HUES64 (cell line): ENCODE data around the gene SNX9.
A peak's percentile ranks its signal among the peaks of the same experiment; 100 is the strongest.

Experiments
- H3K27ac ChIP-seq: 2 replicates; pipeline ENCODE4 v1.7.0; 2013; ENCODE audit warnings: low read depth, low read length, inconsistent platforms
- H3K27me3 ChIP-seq: 2 replicates; pipeline ENCODE4 v1.6.1; 2013; ENCODE audit warnings: mild to moderate bottlenecking, low read length; ENCODE audit not compliant: insufficient read depth
- H3K36me3 ChIP-seq: 2 replicates; pipeline ENCODE4 v1.6.1; 2013; ENCODE audit warnings: mild to moderate bottlenecking, low read length; ENCODE audit not compliant: insufficient read depth
- H3K4me1 ChIP-seq: 2 replicates; pipeline ENCODE4 v1.6.1; 2013; ENCODE audit warnings: mild to moderate bottlenecking, low read length, moderate library complexity; ENCODE audit not compliant: insufficient read depth
- H3K4me3 ChIP-seq: 2 replicates; pipeline ENCODE4 v1.5.1; 2013; ENCODE audit warnings: mild to moderate bottlenecking, low read length, moderate library complexity
- H3K9ac ChIP-seq: 2 replicates; pipeline ENCODE4 v1.6.1; 2013; ENCODE audit warnings: mild to moderate bottlenecking, low read depth, low read length
- H3K9me3 ChIP-seq: 2 replicates; pipeline ENCODE4 v1.6.1; 2013; ENCODE audit warnings: low read depth, low read length; ENCODE audit not compliant: insufficient read depth
- WGBS: fragments of 150-250, 120-280 bp; methylation state at CpG from one replicate; pipeline ENCODE4 v1.1.7; 2013; ENCODE audit warnings: missing lambda C conversion rate; 5-methylcytosine and 5-hydroxymethylcytosine counted together

Gene SNX9

GRCh38 chr6:157909282-157909664, 86.2 kb downstream of the SNX9 start:
- H3K4me1 ChIP-seq: peaks cover 30% of the 10 kb centered on the region
- H3K27me3 ChIP-seq: no peaks in the 10 kb centered on the region
- no peaks in the 10 kb centered on the region for H3K9me3 ChIP-seq
- H3K36me3 ChIP-seq: peaks cover 71% of the 10 kb centered on the region
- H3K4me3 ChIP-seq: no peak overlapping the region
- no peak overlapping the region for H3K27ac ChIP-seq
- H3K9ac ChIP-seq: no peak overlapping the region
- WGBS: 94% methylated on average over 3 of the region's 3 CpGs

- 88% methylated on average over 8 of the region's 9 CpGs for WGBS
- Histone ChIP-seq H3K27me3 (no peaks in the 10 kb centered on the region), H3K36me3 (peaks cover 76% of the 10 kb centered on the region), H3K4me3 (no peak overlapping the region), H3K9me3 (no peaks in the 10 kb centered on the region), H3K4me1 (peaks cover 14% of the 10 kb centered on the region), H3K27ac (no peak overlapping the region), H3K9ac (no peak overlapping the region)
These were observed 88.2 kb downstream of the SNX9 start for GRCh38 chr6:157911278-157911677.

- H3K4me3 ChIP-seq: no peak overlapping the region
- H3K36me3 ChIP-seq: peaks cover 76% of the 10 kb centered on the region
- H3K27me3 ChIP-seq: no peaks in the 10 kb centered on the region
- H3K27ac ChIP-seq: peak overlapping the region; percentile 55; the same call in 1 of the 2 replicates
- WGBS: 92% methylated on average over 5 of the region's 5 CpGs
- peaks cover 14% of the 10 kb centered on the region for H3K4me1 ChIP-seq
- H3K9ac ChIP-seq: no peak overlapping the region
- H3K9me3 ChIP-seq: no peaks in the 10 kb centered on the region
These were observed 88.7 kb downstream of the SNX9 start for GRCh38 chr6:157911786-157912185.

GRCh38 chr6:157912326-157912725, 89.3 kb downstream of the SNX9 start:
- no peaks in the 10 kb centered on the region for H3K27me3 ChIP-seq
- no peaks in the 10 kb centered on the region for H3K9me3 ChIP-seq
- H3K27ac ChIP-seq: peak overlapping the region; percentile 55; the same call in 1 of the 2 replicates
- H3K9ac ChIP-seq: no peak overlapping the region
- 80% methylated on average over 4 of the region's 6 CpGs for WGBS
- no peak overlapping the region for H3K4me3 ChIP-seq
- H3K36me3 ChIP-seq: peaks cover 79% of the 10 kb centered on the region
- peaks cover 14% of the 10 kb centered on the region for H3K4me1 ChIP-seq

- no peak overlapping the region for H3K9ac ChIP-seq
- WGBS: 95% methylated on average over 4 of the region's 4 CpGs
- no peak overlapping the region for H3K4me3 ChIP-seq
- H3K4me1 ChIP-seq: no peaks in the 10 kb centered on the region
- no peak overlapping the region for H3K27ac ChIP-seq
- peaks cover 88% of the 10 kb centered on the region for H3K36me3 ChIP-seq
- H3K27me3 ChIP-seq: no peaks in the 10 kb centered on the region
- H3K9me3 ChIP-seq: no peaks in the 10 kb centered on the region
These were observed 98.8 kb downstream of the SNX9 start for GRCh38 chr6:157921685-157922367.

- no peak overlapping the region for H3K27ac ChIP-seq
- peaks cover 11% of the 10 kb centered on the region for H3K4me1 ChIP-seq
- H3K36me3 ChIP-seq: peaks cover 89% of the 10 kb centered on the region
- no peak overlapping the region for H3K9ac ChIP-seq
- no peak overlapping the region for H3K4me3 ChIP-seq
- H3K27me3 ChIP-seq: no peaks in the 10 kb centered on the region
- H3K9me3 ChIP-seq: no peaks in the 10 kb centered on the region
- 100% methylated on average over 2 of the region's 2 CpGs for WGBS
These were observed 102.7 kb downstream of the SNX9 start for GRCh38 chr6:157925771-157926170.

- Histone ChIP-seq H3K9me3 (no peaks in the 10 kb centered on the region), H3K27ac (no peak overlapping the region), H3K4me3 (no peak overlapping the region), H3K9ac (no peak overlapping the region), H3K4me1 (peaks cover 23% of the 10 kb centered on the region), H3K27me3 (no peaks in the 10 kb centered on the region), H3K36me3 (peaks cover 88% of the 10 kb centered on the region)
- 95% methylated on average over 7 of the region's 7 CpGs for WGBS
These were observed 104.0 kb downstream of the SNX9 start for GRCh38 chr6:157927011-157927410.

GRCh38 chr6:157928428-157928827, 105.4 kb downstream of the SNX9 start:
- Histone ChIP-seq H3K36me3 (peaks cover 88% of the 10 kb centered on the region), H3K4me1 (peaks cover 23% of the 10 kb centered on the region), H3K9me3 (no peaks in the 10 kb centered on the region), H3K27me3 (no peaks in the 10 kb centered on the region), H3K9ac (no peak overlapping the region), H3K27ac (no peak overlapping the region), H3K4me3 (no peak overlapping the region)
- 95% methylated on average over 13 of the region's 13 CpGs for WGBS

- no peak overlapping the region for H3K4me3 ChIP-seq
- 94% methylated on average over 7 of the region's 7 CpGs for WGBS
- no peaks in the 10 kb centered on the region for H3K27me3 ChIP-seq
- peaks cover 23% of the 10 kb centered on the region for H3K4me1 ChIP-seq
- no peaks in the 10 kb centered on the region for H3K9me3 ChIP-seq
- peaks cover 89% of the 10 kb centered on the region for H3K36me3 ChIP-seq
- no peak overlapping the region for H3K9ac ChIP-seq
- H3K27ac ChIP-seq: no peak overlapping the region
These were observed 106.0 kb downstream of the SNX9 start for GRCh38 chr6:157929076-157929475.

GRCh38 chr6:157929765-157930319, 106.8 kb downstream of the SNX9 start:
- Histone ChIP-seq H3K4me1 (peaks cover 23% of the 10 kb centered on the region), H3K27me3 (no peaks in the 10 kb centered on the region), H3K9me3 (no peaks in the 10 kb centered on the region), H3K27ac (no peak overlapping the region), H3K36me3 (peaks cover 90% of the 10 kb centered on the region), H3K4me3 (no peak overlapping the region), H3K9ac (no peak overlapping the region)
- WGBS: 89% methylated on average over 3 of the region's 3 CpGs

- no peaks in the 10 kb centered on the region for H3K9me3 ChIP-seq
- WGBS: 82% methylated on average over 2 of the region's 2 CpGs
- no peaks in the 10 kb centered on the region for H3K27me3 ChIP-seq
- H3K4me1 ChIP-seq: peaks cover 12% of the 10 kb centered on the region
- H3K9ac ChIP-seq: no peak overlapping the region
- H3K27ac ChIP-seq: no peak overlapping the region
- no peak overlapping the region for H3K4me3 ChIP-seq
- H3K36me3 ChIP-seq: peaks cover 98% of the 10 kb centered on the region
These were observed 112.7 kb downstream of the SNX9 start for GRCh38 chr6:157935786-157936185.
